ENCODE measurements around the gene PALM3.
"Not testable (repeated sequence)": the region's sequence is repeated elsewhere in the genome, so short reads cannot be mapped to it uniquely, and the experiment has no call there.

PALM3 gene

DNA sequence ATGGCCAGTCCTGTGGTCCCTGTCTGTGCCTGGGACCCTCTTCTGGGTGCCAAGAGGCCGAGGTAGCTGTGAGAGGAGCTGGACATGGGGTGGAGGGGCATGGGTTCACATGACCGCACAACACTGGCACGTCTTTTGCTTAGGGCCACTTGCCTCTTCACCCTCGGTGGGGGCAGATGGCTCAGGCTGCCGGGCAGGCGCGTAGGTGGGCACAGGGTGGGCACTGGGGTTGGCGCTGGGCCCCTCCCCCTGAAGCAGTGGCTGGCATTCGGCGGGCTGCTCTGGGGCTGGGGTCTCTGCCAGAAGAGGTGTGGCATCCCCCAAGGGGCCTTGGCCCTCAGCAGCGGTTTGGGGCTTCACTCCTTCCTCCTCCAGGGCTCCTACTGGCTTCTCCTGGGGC is 8.4 kb downstream of the PALM3 start:
- TF ChIP-seq, protein P1, sequence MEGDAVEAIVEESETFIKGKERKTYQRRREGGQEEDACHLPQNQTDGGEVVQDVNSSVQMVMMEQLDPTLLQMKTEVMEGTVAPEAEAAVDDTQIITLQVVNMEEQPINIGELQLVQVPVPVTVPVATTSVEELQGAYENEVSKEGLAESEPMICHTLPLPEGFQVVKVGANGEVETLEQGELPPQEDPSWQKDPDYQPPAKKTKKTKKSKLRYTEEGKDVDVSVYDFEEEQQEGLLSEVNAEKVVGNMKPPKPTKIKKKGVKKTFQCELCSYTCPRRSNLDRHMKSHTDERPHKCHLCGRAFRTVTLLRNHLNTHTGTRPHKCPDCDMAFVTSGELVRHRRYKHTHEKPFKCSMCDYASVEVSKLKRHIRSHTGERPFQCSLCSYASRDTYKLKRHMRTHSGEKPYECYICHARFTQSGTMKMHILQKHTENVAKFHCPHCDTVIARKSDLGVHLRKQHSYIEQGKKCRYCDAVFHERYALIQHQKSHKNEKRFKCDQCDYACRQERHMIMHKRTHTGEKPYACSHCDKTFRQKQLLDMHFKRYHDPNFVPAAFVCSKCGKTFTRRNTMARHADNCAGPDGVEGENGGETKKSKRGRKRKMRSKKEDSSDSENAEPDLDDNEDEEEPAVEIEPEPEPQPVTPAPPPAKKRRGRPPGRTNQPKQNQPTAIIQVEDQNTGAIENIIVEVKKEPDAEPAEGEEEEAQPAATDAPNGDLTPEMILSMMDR (IDR thresholded peaks at IDR 0.05; ENCODE audit: borderline replicate concordance, insufficient read depth, low read depth, low read length): no peak
- no peak overlapping the region for H3K4me3 ChIP-seq (ENCODE audit: low read depth, low read length)

DNA sequence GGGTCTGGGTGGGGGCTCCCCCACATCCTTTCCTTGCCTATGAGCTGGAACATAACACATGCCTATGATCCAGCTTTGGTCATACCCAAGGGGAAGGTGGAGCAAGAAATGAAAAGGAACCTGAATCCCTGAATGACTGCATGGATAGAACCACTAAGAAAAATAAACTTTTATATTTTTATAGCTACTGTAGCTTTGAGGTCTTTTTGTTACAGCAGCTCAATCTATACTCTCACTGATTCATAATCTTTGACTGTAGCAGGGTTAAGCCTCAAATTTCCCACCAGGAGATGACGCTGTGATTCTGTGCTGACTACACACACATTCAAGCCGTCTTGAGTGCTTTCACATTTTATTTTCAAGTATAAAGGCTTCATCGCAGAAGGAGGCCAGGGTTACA is 8.8 kb downstream of the PALM3 start:
- no peak overlapping the region for H3K4me3 ChIP-seq (ENCODE audit: low read depth, low read length)
- TF ChIP-seq, protein P1 (IDR thresholded peaks at IDR 0.05; ENCODE audit: borderline replicate concordance, insufficient read depth, low read depth, low read length): no peak

DNA sequence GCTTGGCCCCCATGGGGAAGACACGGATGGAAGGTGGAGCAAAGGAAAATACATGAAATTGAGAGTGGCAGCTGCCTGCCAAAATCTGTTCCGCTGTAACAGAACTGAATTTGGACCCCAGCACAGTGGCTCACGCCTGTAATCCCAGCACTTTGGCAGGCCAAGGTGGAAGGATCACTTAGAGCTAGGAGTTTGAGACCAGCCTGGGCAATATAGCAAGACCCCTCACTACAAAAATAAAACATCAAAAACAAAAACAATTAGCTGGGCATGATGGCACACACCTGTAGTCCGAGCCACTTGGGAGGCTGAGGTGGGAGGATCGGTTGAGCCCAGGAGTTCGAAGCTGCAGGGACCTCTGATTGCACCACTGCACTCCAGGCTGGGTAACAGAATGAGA is 9.4 kb downstream of the PALM3 start:
- TF ChIP-seq, protein P1 (IDR thresholded peaks at IDR 0.05; ENCODE audit: borderline replicate concordance, insufficient read depth, low read depth, low read length): no peak
- no peak overlapping the region for H3K4me3 ChIP-seq (ENCODE audit: low read depth, low read length)

DNA sequence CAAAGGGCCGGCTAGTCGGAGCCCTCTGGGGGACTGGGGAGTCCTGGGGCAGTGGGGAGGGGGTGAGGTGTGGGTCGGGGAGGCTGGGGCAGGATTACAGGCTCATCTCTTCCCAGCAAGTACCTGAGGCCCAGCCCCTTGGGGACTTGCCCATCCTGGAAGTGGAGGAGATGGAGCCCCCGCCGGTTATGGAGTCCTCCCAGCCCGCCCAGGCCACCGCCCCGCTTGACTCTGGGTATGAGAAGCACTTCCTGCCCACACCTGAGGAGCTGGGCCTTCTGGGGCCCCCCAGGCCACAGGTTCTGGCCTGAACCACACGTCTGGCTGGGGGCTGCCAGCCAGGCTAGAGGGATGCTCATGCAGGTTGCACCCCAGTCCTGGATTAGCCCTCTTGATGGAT is 9.9 kb downstream of the PALM3 start:
- H3K4me3 ChIP-seq (ENCODE audit: low read depth, low read length): no peak overlapping the region
- TF ChIP-seq, protein P1 (IDR thresholded peaks at IDR 0.05; ENCODE audit: borderline replicate concordance, insufficient read depth, low read depth, low read length): no peak

DNA sequence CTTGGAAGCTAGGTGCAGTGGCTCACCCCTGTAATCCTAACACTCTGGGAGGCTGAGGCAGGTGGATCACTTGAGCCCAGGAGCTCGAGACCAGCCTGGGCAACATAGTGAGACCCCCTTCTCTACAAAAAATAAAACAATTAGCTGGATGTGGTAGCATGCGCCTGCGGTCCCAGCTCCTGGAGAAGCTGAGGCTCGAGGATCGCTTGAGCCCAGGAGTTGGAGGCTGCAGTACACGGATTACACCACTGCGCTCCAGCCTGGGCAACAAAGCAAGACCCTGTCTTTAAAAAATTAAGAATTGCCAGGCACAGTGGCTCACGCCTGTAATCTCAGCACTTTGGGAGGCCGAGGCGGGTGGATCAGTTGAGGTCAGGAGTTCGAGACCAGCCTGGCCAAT is 10.9 kb downstream of the PALM3 start:
- H3K4me3 ChIP-seq (ENCODE audit: low read depth, low read length): not testable (repeated sequence)

DNA sequence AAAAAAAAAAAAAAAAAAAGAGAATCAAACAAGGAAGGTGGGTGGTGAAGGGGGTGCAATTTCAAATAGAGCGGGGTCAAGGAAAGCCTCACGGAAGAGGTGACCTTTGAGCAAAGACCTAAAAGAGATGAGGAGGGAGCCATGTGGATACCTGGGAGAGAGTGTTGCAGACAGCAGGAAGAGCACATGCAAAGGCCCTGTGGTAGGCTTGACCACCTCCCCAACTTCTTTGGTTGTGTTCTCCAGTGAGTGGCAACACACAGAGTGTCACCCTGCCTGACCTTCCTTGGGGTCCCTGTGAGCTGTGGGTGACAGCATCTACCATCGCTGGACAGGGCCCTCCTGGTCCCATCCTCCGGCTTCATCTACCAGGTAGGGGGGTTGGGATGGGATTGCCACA is 11.4 kb downstream of the PALM3 start:
- H3K4me3 ChIP-seq (ENCODE audit: low read depth, low read length): no peak overlapping the region
- TF ChIP-seq, protein P1 (IDR thresholded peaks at IDR 0.05; ENCODE audit: borderline replicate concordance, insufficient read depth, low read depth, low read length): no peak

DNA sequence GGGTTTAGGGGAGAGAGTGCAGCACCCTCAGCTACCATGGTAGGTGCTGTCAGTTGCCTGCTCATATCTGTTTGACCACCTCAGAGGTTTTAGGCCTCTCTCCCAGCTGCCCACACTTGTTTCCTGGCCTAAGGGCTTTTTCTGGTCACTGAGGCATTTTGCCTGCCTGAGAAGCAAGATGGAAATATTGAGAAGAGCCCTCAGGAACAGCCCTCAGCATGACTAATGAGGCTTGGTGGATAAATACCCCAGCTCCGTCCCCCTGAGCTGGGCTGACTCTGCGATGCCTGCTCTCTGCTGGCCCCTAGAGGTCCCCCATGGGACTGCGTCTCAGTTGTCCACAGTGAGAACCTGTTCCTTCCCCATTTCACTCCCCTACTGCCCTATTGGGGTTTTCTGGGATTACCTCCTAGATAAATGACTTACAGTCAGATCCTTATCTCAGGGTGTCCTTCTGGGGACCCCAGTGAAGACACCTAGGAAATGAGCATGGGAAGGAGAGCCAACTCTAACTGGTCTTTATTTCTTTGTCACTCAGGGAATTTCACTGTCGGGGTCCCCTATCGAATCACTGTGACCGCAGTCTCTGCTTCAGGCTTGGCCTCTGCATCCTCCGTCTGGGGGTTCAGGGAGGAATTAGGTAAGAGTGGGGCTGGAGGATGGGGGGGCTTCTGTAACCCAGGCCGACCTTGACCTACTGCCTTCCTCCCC is 13.3 kb downstream of the PALM3 start:
- TF ChIP-seq, protein P1 (IDR thresholded peaks at IDR 0.05; ENCODE audit: borderline replicate concordance, insufficient read depth, low read depth, low read length): peak; percentile 92

DNA sequence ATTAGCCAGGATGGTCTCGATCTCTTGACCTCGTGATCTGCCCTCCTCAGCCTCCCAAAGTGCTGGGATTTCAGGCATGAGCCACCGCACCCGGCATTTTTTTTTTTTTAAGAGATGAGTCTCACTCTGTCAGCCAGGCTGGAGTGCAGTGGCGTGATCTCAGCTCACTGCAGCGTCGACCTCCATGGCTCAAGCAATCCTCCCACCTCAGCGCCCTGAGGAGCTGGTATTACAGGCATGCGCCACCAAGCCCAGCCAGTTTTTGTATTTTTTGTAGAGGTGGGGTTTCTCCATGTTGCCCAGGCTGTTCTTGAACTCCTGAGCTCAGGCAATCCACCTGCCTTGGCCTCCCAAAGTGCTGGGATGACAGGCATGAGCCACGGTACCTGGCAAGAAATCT is 14.0 kb downstream of the PALM3 start:
- H3K4me3 ChIP-seq (ENCODE audit: low read depth, low read length): not testable (repeated sequence)

More for the DNA sequence above, 13.3 kb downstream of the PALM3 start:
- no peak overlapping the region for H3K4me3 ChIP-seq (ENCODE audit: low read depth, low read length)

All from GM12875 (cell line).